Vagina (tissue), 2 donors: ENCODE measurements around the gene RNPEP. TPM values are rescaled to one million over a fixed set of nuclear protein-coding genes. Genes with fewer than 3 reads are reported as not detected.

Source experiments
- DNase-seq, 2 donors: peaks; one replicate each; pipeline ENCODE4 v3.0.0-alpha.2; 2017; ENCODE audit errors: extremely low spot score in 2 of 2
- H3K27ac ChIP-seq: fragments of 200-600 bp; sonication (generic); one replicate; pipeline ENCODE4 v1.5.1; 2019
- H3K27me3 ChIP-seq: fragments of 200-600 bp; sonication (generic); one replicate; pipeline ENCODE4 v1.5.1; 2019
- H3K36me3 ChIP-seq, 2 donors: fragments of 200-600 bp; sonication (generic); one replicate each; pipeline ENCODE4 v1.5.1; 2017 to 2019
- H3K4me1 ChIP-seq: fragments of 200-600 bp; sonication (generic); one replicate; pipeline ENCODE4 v1.5.1; 2019
- H3K4me3 ChIP-seq, 2 donors: fragments of 200-600 bp; sonication (generic); 1 replicate in 1 of 2; 2 replicates in 1 of 2; pipeline ENCODE4 v1.5.1; 2016 to 2019
- H3K9me3 ChIP-seq: fragments of 200-600 bp; sonication (generic); one replicate; pipeline ENCODE4 v1.5.1; 2019
- CTCF ChIP-seq, 3 experiments: fragments of 450-650 bp in 2 of 3; fragments of 200-600 bp in 1 of 3; sonication (generic) in 1 of 3; IDR thresholded peaks; one replicate each; pipeline ENCODE4 v1.5.1; 2017 to 2019; ENCODE audit warnings: antibody characterized with exemption in 3 of 3, mild to moderate bottlenecking in 2 of 3, moderate library complexity in 2 of 3
- POLR2A ChIP-seq, 2 donors: fragments of 450-650 bp; IDR thresholded peaks; one replicate each; pipeline ENCODE4 v1.6.1; 2017; ENCODE audit warnings: antibody characterized with exemption in 2 of 2, mild to moderate bottlenecking in 2 of 2, moderate library complexity in 2 of 2
- POLR2AphosphoS5 ChIP-seq, 2 donors: sonication (generic); formaldehyde crosslinking; IDR thresholded peaks; one replicate each; pipeline ENCODE4 v1.9.0; 2017; ENCODE audit warnings: antibody characterized with exemption in 2 of 2, mild to moderate bottlenecking in 2 of 2, low read depth in 1 of 2; ENCODE audit not compliant: insufficient read depth in 1 of 2
- intact Hi-C: fragments of 100-400 bp; cut with DNase I; formaldehyde crosslinking; loops from one replicate; pipeline ENCODE4 v1.15.1; 2023
- total RNA-seq: library from RNA; depleted of rRNA; stranded (reverse); fragments of >200 nt; gene quantifications from one replicate; pipeline ENCODE4 v1.2.3, GENCODE V29; 2016

Gene RNPEP
- total RNA-seq, 1 donor from 2014 or later, result 97.7 TPM

- no peaks in the 10 kb centered on the region for H3K9me3 ChIP-seq
- no peaks in the 10 kb centered on the region for H3K27me3 ChIP-seq
- TF ChIP-seq POLR2AphosphoS5 (IDR thresholded peaks at IDR 0.05; ENCODE audit: insufficient read depth in 1 of 2, low read depth in 1 of 2) (no peak), CTCF (IDR thresholded peaks at IDR 0.05) (no peak), POLR2A (IDR thresholded peaks at IDR 0.05) (no peak)
- H3K4me1 ChIP-seq, result peaks cover 14% of the 10 kb centered on the region
- H3K27ac ChIP-seq, result no peak overlapping the region
- DNase-seq, result no peak
- peaks cover 0 to 52% of the 10 kb centered on the region in 2 donors for H3K36me3 ChIP-seq
- H3K4me3 ChIP-seq, result no peak overlapping the region
- intact Hi-C loops, result no loop called here
Measured at GRCh38 chr1:202004711-202005110, 22.3 kb downstream of the RNPEP start.

- no peak for DNase-seq
- Histone ChIP-seq H3K36me3 (peaks cover 0 to 40% of the 10 kb centered on the region in 2 donors), H3K4me1 (peaks cover 27% of the 10 kb centered on the region), H3K4me3 (no peak overlapping the region), H3K9me3 (no peaks in the 10 kb centered on the region), H3K27me3 (no peaks in the 10 kb centered on the region), H3K27ac (no peak overlapping the region)
- intact Hi-C loops, result no loop called here
- no peak for TF ChIP-seq POLR2A (IDR thresholded peaks at IDR 0.05)
- TF ChIP-seq POLR2AphosphoS5 (IDR thresholded peaks at IDR 0.05; ENCODE audit: insufficient read depth in 1 of 2, low read depth in 1 of 2), result no peak
- TF ChIP-seq CTCF (IDR thresholded peaks at IDR 0.05), result peak in 1 of 3 experiments; percentile 12
Measured at GRCh38 chr1:202005958-202006357, 23.5 kb downstream of the RNPEP start.

GRCh38 chr1:202007304-202007703 is 24.9 kb downstream of the RNPEP start:
- Histone ChIP-seq H3K4me1 (peaks cover 28% of the 10 kb centered on the region), H3K27ac (no peak overlapping the region), H3K4me3 (no peak overlapping the region), H3K36me3 (peaks cover 0 to 33% of the 10 kb centered on the region in 2 donors), H3K27me3 (no peaks in the 10 kb centered on the region), H3K9me3 (no peaks in the 10 kb centered on the region)
- intact Hi-C loops, result no loop called here
- no peak for TF ChIP-seq POLR2A (IDR thresholded peaks at IDR 0.05)
- TF ChIP-seq CTCF (IDR thresholded peaks at IDR 0.05), result no peak
- no peak for TF ChIP-seq POLR2AphosphoS5 (IDR thresholded peaks at IDR 0.05; ENCODE audit: insufficient read depth in 1 of 2, low read depth in 1 of 2)
- DNase-seq, result no peak

GRCh38 chr1:202007805-202008489 is 25.5 kb downstream of the RNPEP start:
- no peak overlapping the region for H3K4me3 ChIP-seq
- H3K36me3 ChIP-seq, result peaks cover 0 to 27% of the 10 kb centered on the region in 2 donors

GRCh38 chr1:202009326-202010179 is 27.1 kb downstream of the RNPEP start:
- intact Hi-C loops, result loop anchor here (5.0 kb wide), 1 partner anchor 123 kb away; no protein-coding TSS in a partner anchor
- Histone ChIP-seq H3K27ac (peak overlapping the region; percentile 54), H3K4me1 (peaks cover 28% of the 10 kb centered on the region)

More at GRCh38 chr1:202007805-202008489, 25.5 kb downstream of the RNPEP start:
- Histone ChIP-seq H3K27me3 (no peaks in the 10 kb centered on the region), H3K4me1 (peaks cover 28% of the 10 kb centered on the region), H3K27ac (peak overlapping the region; percentile 15), H3K9me3 (no peaks in the 10 kb centered on the region)
- intact Hi-C loops, result no loop called here
- TF ChIP-seq POLR2AphosphoS5 (IDR thresholded peaks at IDR 0.05; ENCODE audit: insufficient read depth in 1 of 2, low read depth in 1 of 2), result no peak
- TF ChIP-seq POLR2A (IDR thresholded peaks at IDR 0.05), result no peak
- no peak for DNase-seq

More at GRCh38 chr1:202009326-202010179, 27.1 kb downstream of the RNPEP start:
- H3K36me3 ChIP-seq, result peaks cover 0 to 11% of the 10 kb centered on the region in 2 donors
- TF ChIP-seq POLR2AphosphoS5 (IDR thresholded peaks at IDR 0.05; ENCODE audit: insufficient read depth in 1 of 2, low read depth in 1 of 2), result peak in 1 of 2 donors; percentile 67
- TF ChIP-seq POLR2A (IDR thresholded peaks at IDR 0.05), result no peak
- peak; percentile 61 to 82 (median 68) for TF ChIP-seq CTCF (IDR thresholded peaks at IDR 0.05)
- H3K27me3 ChIP-seq, result no peaks in the 10 kb centered on the region
- DNase-seq, result no peak
- H3K4me3 ChIP-seq, result peak overlapping the region in 1 of 2 donors; percentile 0
- no peaks in the 10 kb centered on the region for H3K9me3 ChIP-seq
